HT-29 (cell line): ENCODE results near the gene STBD1. TPM values are rescaled to one million over a fixed set of nuclear protein-coding genes. Genes with fewer than 3 reads are reported as not detected.
"Not testable (repeated sequence)": the region's sequence is repeated elsewhere in the genome, so short reads cannot be mapped to it uniquely, and the experiment has no call there.

Source experiments
- DNase-seq: peaks from one replicate; pipeline ENCODE4 v3.0.0-alpha.2; 2015; ENCODE audit warnings: low spot score
- total RNA-seq: library from RNA; depleted of rRNA; stranded (reverse); fragments of >200 nt; shearing (Covaris generic); gene quantifications from 2 replicates; pipeline ENCODE4 v1.2.3, GENCODE V29; 2014; rRNA removed

STBD1 gene
- 3.3 and 4.0 TPM in 2 replicates for total RNA-seq

DNA sequence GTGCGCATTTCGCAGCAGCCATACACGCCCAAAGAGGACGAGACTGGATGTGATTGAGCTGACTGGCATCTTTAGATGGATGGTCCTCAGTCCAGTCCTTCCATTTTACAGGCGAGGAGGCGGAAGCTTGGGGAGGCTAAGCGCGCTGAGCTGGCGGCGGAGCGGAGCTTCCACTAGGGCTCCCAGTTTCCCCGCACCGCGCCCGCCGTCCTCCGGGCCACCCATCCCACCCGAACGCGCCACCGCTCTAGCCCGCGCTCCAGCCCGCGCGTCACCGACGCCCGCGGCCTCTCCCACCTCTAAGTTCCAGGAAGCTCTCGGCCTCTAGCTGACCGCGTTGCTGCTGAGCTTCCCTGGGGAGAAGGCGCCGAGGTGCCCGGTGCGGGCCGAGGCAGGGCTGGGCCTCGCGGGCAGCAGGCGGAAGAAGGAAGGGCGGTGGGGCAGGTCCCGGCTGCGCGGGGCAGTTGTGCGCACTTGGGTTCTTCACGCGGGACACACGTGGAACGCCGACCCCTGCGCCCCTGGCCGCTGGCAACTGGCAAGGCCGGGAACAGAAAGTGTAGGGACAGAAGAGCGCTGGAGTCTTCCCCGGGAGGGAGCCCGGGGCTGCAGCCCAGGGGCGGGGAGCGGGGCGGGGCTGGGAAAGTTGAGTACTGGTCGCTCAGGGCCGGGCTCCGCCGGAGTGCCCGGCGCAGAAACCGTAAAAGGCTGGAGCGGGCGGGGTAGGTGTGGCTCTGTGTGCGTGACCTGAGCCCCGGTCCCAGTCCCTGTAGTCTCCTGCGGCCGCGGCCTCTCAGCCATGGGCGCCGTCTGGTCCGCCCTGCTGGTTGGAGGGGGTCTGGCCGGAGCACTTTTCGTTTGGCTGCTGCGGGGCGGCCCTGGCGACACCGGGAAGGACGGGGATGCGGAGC is at the start of gene STBD1:
Gene STBD1 (plus strand): TSS at position 763 of the 911 bp plus-strand sequence. CDS start 37 bp downstream, at position 800.
- peak; percentile 69 for DNase-seq

GRCh38 chr4:76256968-76257367 is 49.6 kb upstream of the STBD1 start:
- DNase-seq, result no peak

- DNase-seq, result no peak
Measured at GRCh38 chr4:76257824-76258223, 48.7 kb upstream of the STBD1 start.

GRCh38 chr4:76260571-76260970 is 46.0 kb upstream of the STBD1 start:
- no peak for DNase-seq

DNA sequence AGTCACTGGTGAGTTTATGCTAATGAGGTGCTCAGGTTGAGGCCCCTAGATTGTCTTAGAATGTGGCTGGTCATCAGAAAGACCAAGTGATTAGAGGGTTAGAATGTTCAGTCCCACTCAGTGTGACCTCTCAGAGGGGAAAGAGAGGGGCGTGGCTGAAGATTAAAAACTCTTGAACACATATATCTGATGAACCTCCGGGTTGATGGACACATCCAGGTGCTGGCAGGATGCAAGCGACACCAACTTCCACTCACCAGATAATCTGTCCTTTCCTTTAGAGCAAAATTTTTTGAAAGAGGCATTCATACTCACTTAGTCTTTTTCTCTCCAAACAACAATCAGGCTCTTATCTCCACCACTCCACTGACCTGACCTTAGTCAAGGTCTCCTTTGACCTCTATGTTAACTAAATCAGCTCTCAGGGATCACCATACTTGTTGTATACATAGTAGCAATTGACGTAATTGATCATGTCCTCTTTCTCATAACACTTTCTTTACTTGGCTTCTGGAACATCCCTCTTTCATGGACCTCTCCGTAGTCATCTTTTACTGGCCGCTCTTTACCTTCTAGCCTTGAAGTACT is 40.8 kb upstream of the STBD1 start:
- no peak for DNase-seq

- no peak for DNase-seq
Measured at GRCh38 chr4:76266627-76267026, 39.9 kb upstream of the STBD1 start.

DNA sequence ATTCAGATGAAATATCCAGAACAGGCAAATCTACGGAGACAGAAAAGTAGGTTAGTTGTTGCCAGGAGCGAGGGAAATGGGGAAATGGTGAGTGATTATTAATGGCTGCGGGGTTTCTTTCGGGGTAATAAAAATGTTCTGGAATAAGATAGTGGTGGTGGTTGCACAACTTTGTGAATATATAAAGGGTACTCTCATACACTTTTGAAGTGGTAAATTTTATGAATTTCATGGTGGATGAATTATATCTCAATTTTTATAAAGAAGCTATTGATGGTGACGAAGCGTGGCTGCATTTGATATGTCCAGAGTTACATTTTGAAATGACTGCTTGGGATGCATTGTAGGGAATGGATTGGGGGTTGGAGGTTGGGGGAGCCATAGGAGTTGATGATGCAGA is 38.7 kb upstream of the STBD1 start:
- no peak for DNase-seq

- DNase-seq, result no peak
Measured at GRCh38 chr4:76270244-76271175, 36.0 kb upstream of the STBD1 start.

DNA sequence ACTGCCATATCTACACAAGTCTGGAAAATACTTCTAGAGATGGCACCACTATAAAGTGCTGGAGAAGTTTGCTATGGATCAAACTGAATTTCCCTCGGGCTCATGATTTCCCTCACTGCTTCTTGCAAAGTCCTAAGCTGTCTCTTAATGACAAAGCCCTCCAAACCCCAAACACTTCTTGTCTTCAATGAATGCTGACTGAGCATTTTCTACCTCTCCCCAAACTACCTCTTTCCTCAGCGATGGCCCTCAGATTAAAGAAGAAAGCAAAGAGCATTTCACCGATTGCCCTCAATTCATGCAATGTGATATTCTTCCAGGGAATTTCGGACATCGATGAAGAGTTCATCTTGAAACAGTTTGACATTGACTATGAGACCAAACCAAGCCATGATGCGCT is 35.3 kb upstream of the STBD1 start:
- DNase-seq, result no peak

DNA sequence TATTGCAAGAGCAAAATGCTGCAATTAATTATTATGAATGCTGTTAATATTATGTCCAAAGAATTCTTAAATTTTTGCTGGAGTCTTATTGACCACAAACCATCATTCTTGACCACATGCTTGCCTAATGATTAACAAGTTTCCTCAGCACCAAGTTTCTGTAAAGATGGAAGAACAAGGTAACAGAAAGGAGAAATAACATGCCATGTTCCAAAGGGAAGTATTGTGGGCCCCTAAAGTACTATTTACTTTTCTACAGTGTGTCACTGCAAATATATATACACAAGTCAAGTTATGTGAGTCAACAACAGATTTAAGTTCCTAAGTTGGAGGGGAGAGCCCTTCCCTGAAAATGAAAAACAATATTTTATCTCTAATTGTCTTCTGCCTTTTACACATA is 34.5 kb upstream of the STBD1 start:
- no peak for DNase-seq

DNA sequence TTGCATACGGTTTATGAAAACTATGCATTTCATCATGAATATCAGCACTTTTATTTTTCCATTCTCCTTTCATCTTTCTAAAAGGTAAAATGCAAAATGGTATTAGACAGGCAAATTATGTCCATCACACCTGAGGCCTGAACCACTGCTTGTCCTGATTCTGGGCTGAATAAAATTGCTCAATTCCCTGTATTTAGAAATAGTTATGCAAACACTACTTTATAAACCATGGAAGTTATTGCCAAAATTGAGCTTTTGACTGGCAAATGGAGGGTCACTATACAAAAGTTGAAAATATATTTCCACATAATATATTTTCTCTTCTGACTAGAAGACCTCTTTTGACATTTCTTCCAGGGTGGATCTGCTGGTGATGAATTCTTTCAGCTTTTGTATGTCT is 34.0 kb upstream of the STBD1 start:
- no peak for DNase-seq

DNA sequence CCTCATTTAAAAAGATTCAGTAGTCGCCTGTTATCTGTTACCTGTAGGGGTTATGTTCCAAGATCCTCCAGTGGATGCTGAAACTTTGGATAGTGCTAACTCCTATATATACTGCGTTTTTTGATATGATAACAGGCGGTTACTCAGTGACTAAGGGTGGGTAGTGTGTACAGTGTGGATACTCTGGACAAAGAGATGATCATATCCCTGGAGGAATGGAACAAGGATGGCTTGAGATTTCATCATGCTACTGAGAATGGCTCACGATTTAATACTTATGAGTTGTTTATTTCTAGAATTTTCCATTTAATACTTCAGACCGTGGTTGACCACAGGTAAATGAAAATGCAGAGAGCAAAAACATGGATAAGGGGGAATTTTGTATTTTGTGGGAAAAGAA is 33.5 kb upstream of the STBD1 start:
- no peak for DNase-seq

DNA sequence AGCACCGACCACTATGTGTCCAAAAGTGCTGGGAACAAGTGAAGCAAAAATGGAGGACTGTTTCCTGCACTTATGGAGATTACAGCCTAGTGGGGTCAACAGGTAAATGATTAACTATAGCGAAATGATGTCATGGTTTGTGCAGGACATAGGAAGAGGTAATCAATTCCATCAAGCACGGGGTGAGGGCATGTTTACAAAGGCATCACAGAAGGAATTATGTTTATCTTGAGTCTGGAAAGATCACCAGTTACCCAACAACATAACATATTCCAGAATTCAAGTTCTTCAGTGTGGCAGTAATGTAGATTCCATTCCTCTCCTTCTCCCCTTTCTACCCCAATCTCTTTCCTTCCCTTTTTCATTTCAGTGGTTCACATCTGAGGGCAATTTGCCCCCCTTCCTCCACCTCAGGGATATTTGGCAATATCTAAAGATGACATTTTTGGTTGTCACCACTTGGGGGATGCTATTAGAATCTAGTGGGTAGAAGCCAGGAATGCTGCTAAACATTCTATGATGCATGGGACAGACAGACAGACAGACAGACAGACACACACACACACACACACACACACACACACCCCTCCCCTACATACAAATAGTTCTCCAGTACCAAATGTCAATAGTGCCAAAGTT is 30.9 kb upstream of the STBD1 start:
- DNase-seq, result peak; percentile 3

GRCh38 chr4:76276813-76277212 is 29.7 kb upstream of the STBD1 start:
- no peak for DNase-seq

DNA sequence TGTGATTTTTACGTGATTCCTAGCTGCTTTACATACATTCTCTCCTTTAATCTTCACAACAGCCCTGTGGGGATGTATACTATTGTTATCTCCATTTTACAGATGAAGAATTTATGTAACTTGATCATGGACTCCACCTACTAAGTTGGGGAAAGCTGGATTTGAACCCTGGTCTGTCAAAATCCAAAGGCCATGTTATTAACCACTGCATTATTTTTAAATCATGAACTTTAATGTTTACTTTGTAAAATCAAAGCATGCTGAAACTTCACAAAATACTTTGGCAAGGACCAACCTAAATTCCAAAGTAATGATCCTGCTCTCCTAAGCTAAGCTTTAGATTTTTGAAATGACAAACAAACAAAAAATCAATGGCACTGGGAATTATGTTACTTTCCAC is 28.9 kb upstream of the STBD1 start:
- no peak for DNase-seq

DNA sequence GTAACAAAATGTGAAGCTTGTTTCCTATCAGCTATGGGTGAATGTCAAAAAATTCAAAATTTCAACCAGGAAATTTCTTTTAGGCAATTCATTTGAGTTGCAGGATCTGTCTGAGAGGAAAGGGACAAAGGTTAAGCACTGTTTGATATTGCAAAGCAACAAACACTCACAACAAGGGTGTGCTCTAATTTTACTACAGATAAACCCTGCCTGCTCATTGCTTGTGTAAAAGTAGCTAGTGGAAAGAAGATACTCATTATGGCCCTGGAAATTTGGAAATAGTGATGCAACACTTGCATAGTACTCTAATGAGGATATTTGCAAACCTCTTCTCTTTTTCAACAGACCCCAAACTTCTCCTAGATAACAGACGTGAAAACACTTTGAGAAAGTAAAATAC is 27.9 kb upstream of the STBD1 start:
- DNase-seq, result no peak

GRCh38 chr4:76279462-76279861 is 27.1 kb upstream of the STBD1 start:
- DNase-seq, result peak; percentile 31

DNA sequence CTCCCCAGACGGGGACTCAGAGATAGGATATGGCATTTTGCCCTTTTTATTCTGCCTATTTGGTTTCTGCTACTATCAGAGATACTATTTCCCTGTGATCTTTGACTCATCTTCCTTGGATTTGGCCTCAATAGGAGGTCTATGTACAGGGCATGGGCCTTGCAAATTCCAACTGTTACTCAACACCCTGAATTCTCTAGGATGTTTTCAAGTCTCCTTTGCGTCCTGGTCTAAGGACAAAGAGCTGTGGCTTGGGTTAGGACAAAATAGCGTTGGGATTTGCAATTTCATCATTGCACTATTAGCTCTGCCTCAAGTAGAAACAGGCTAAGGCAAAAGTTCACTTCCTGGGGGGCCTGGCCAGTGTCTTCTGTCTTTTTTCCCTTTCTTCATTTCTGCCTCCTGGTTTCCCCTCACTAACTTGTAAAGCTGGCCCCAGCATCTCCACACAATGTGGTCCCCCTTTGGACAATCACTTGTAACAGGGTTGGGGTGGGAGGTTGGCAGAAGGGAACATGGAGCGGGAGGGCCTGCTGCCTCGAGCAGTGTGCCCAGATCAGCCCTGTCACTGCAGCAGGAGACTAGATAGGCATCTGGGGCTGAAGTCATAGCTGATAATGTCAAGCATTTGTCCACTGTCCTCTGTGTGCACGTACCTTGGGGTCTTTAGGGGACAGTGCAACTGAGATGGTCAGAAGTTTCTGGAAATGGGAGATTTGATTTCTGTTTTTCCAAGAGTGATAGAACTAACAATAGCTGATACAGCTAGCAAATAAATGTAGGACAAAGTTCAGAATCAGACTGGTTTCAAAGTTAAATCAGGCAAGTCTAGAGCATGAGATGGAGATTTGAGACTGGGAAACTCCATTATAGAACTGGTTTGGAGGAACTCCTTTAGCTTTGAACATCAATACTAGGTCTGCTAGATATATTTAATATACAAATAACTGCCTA is 25.8 kb upstream of the STBD1 start:
- DNase-seq, result no peak

DNA sequence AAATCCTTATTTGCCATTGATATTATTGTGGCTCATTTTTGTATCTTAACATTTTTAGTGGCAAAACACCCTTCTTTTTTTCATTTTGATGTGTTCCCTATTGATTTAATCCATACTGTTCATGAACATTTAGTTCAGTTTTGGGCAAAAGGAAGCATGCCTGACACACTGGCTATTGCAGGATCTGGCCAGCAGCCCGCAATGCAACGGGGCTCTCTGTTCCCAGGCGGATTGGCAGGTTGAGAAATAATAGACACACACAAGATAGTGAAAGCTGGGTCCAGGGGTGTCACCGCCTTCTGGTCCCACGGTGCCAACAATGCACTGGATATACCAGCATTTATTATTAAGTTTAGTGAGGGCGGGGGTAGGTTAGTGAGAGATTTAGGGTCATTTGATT is 24.9 kb upstream of the STBD1 start:
- not testable (repeated sequence) for DNase-seq

DNA sequence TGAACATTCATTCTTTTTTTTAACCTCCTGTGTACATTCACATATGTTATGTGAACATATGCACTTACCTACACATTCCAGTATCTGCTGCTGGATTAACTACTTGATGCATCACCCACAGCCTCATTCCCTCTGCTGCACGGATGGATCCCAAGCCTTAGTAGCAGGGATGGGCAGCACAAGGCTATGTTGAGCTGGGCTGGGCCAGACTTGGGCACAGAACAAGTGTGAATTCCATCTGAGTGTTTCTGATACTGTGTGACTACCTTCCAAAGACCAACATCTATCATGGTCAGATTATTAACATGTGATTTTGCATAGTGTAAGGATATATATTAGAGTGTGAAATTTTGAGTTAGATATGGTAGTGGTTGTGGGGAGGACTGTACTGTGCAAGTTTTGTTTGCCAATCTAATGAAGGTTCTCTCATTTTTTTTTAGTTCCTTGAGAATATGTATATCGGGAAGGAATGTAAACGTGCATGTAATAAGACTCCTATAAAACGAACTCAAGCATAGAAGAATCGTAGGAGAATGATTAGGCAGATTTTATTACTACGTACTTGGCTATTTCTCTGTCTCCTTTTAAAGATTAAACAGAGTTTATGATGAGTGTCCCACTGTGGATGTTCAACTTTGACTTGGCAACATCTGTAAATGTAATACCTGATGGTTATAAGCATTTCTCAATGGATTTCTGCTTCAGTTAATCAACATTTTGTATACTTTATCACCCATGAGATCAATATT is 23.4 kb upstream of the STBD1 start:
- no peak for DNase-seq
